OCI-LY1 (cell line): Measurements from ENCODE around the gene SHISA3.

Experiments used
- H2AFZ ChIP-seq: fragments of 200-600 bp; sonication (generic), shearing (Covaris generic); 2 replicates; pipeline ENCODE4 v1.6.0; 2014; ENCODE audit warnings: antibody characterized with exemption, mild to moderate bottlenecking, low read length
- H3F3A ChIP-seq: fragments of 200-600 bp; sonication (generic), shearing (Covaris generic); 2 replicates; pipeline ENCODE4 v1.6.0; 2014; ENCODE audit warnings: mild to moderate bottlenecking, antibody characterized with exemption, low read length, moderate library complexity; ENCODE audit not compliant: insufficient read depth
- H3K27ac ChIP-seq: fragments of 200-600 bp; sonication (generic); 2 replicates; pipeline ENCODE4 v1.5.1; 2014; ENCODE audit warnings: low read length, mixed run types, mild to moderate bottlenecking, low read depth; ENCODE audit not compliant: poor library complexity, severe bottlenecking
- H3K27me3 ChIP-seq: fragments of 200-600 bp; sonication (generic); 2 replicates; pipeline ENCODE4 v1.6.0; 2014; ENCODE audit warnings: antibody characterized with exemption, mild to moderate bottlenecking, low read length, moderate library complexity; ENCODE audit not compliant: insufficient read depth
- H3K36me3 ChIP-seq: fragments of 200-600 bp; sonication (generic); 2 replicates; pipeline ENCODE4 v1.6.1; 2014; ENCODE audit warnings: mild to moderate bottlenecking, antibody characterized with exemption, low read length, moderate library complexity, mixed read lengths; ENCODE audit not compliant: insufficient read depth
- H3K4me1 ChIP-seq: fragments of 200-600 bp; sonication (generic); 2 replicates; pipeline ENCODE4 v1.5.1; 2014; ENCODE audit warnings: mild to moderate bottlenecking, low read length, moderate library complexity; ENCODE audit not compliant: insufficient read depth, severe bottlenecking
- H3K4me2 ChIP-seq: fragments of 200-600 bp; sonication (generic), shearing (Covaris generic); 2 replicates; pipeline ENCODE4 v1.6.1; 2014; ENCODE audit warnings: low read length
- H3K4me3 ChIP-seq: fragments of 200-600 bp; sonication (generic); 2 replicates; pipeline ENCODE4 v1.5.1; 2014; ENCODE audit warnings: low read length, low read depth, mild to moderate bottlenecking, mixed read lengths; ENCODE audit not compliant: poor library complexity, severe bottlenecking
- H3K79me2 ChIP-seq: fragments of 200-600 bp; shearing (Covaris generic); 2 replicates; pipeline ENCODE4 v1.6.1; 2016; ENCODE audit warnings: mixed run types, low read length, mixed read lengths; ENCODE audit not compliant: insufficient read depth
- H3K9ac ChIP-seq: fragments of 200-600 bp; sonication (generic), shearing (Covaris generic); 2 replicates; pipeline ENCODE4 v1.6.1; 2014; ENCODE audit warnings: mild to moderate bottlenecking, low read length, mixed read lengths
- H3K9me2 ChIP-seq: fragments of 200-600 bp; sonication (generic), shearing (Covaris generic); 2 replicates; pipeline ENCODE4 v1.6.1; 2014; ENCODE audit warnings: low read depth, mild to moderate bottlenecking, low read length, mixed read lengths
- H3K9me3 ChIP-seq: fragments of 200-600 bp; shearing (Covaris generic); 2 replicates; pipeline ENCODE4 v1.6.1; 2014; ENCODE audit warnings: low read length, mixed read lengths
- H4K20me1 ChIP-seq: fragments of 200-600 bp; sonication (generic), shearing (Covaris generic); 2 replicates; pipeline ENCODE4 v1.6.0; 2016; ENCODE audit warnings: mild to moderate bottlenecking, low read length; ENCODE audit not compliant: insufficient read depth
- EZH2 ChIP-seq: fragments of 200-600 bp; sonication (generic), shearing (Covaris generic); IDR thresholded peaks from 2 replicates; pipeline ENCODE4 v1.8.0; 2017; ENCODE audit warnings: borderline replicate concordance, mixed run types, mild to moderate bottlenecking, antibody characterized with exemption, low read length, moderate library complexity, mixed read lengths
- TF ChIP-seq, protein P1 (sequence below): fragments of 200-600 bp; sonication (generic), shearing (Covaris generic); IDR thresholded peaks from 2 replicates; pipeline ENCODE4 v1.5.1; 2017; ENCODE audit warnings: mild to moderate bottlenecking, antibody characterized with exemption, low read length, moderate library complexity, mixed read lengths

SHISA3 gene

DNA sequence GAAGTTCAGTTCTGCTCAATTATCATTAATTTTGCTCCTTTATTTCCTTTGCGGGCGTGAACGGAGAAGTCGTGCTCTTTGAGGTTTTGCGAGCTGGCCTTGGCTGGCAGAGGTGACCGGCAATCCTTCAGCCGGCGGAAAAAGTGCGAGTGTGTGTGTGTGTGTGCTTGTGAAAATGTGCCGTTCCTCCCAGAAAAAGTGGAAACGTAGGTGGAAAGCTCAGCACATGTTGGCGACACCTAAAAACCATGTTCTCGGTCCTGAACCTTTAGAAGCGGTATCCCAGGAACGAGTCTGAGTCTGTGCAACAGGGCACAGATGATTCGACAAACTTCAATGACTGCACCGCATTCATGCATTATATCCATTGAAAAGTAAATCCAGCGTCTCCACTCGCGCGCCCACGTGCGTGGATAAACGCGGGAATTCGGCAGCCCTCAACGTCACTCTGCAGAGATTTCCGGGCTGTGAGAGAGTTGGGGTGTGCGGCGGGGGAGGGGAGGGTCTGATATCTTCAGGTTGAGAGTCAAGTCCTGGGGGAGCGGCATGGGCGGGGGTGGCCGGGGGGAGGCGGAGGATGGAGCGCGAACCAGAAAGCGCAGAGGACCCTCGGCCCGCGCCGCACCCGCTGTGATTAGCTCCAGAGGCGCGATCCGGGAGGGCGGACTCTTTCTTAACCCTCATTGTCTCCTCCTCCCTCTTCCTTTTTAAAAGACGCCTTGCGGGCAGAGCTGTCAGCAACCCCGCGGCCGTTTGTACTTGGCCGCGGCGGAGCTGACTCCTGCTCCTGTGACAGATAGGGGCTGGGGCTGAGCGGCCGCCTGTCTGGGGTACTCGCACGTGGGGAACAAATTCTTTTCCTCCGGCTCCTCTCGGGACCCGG is at the start of gene SHISA3:
Gene SHISA3, plus strand, starts transcription at position 737 of the 883 bp plus-strand sequence. CDS start 569 bp downstream, outside the sequence.
- no peaks in the 10 kb centered on the region for H3F3A ChIP-seq
- no peak within 1 kb of the TSS for H3K27ac ChIP-seq
- H3K9me3 ChIP-seq = no peaks in the 10 kb centered on the region
- H3K4me3 ChIP-seq = peak within 1 kb of the TSS; percentile 54
- H3K9ac ChIP-seq = peak within 1 kb of the TSS; percentile 35; the same call in 1 of the 2 replicates
- TF ChIP-seq, protein P1, sequence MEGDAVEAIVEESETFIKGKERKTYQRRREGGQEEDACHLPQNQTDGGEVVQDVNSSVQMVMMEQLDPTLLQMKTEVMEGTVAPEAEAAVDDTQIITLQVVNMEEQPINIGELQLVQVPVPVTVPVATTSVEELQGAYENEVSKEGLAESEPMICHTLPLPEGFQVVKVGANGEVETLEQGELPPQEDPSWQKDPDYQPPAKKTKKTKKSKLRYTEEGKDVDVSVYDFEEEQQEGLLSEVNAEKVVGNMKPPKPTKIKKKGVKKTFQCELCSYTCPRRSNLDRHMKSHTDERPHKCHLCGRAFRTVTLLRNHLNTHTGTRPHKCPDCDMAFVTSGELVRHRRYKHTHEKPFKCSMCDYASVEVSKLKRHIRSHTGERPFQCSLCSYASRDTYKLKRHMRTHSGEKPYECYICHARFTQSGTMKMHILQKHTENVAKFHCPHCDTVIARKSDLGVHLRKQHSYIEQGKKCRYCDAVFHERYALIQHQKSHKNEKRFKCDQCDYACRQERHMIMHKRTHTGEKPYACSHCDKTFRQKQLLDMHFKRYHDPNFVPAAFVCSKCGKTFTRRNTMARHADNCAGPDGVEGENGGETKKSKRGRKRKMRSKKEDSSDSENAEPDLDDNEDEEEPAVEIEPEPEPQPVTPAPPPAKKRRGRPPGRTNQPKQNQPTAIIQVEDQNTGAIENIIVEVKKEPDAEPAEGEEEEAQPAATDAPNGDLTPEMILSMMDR = no peak
- no peak for TF ChIP-seq EZH2
- no peaks in the 10 kb centered on the region for H3K36me3 ChIP-seq
- H4K20me1 ChIP-seq = no peaks in the 10 kb centered on the region
- H3K9me2 ChIP-seq = no peaks in the 10 kb centered on the region
- no peaks in the 10 kb centered on the region for H3K79me2 ChIP-seq
- H3K4me1 ChIP-seq = peaks cover 26% of the 10 kb centered on the region
- H3K4me2 ChIP-seq = peak within 1 kb of the TSS; percentile 82
- H3K27me3 ChIP-seq = peaks cover 9% of the 10 kb centered on the region; the same call in 1 of the 2 replicates
- no peak within 1 kb of the TSS for H2AFZ ChIP-seq

DNA sequence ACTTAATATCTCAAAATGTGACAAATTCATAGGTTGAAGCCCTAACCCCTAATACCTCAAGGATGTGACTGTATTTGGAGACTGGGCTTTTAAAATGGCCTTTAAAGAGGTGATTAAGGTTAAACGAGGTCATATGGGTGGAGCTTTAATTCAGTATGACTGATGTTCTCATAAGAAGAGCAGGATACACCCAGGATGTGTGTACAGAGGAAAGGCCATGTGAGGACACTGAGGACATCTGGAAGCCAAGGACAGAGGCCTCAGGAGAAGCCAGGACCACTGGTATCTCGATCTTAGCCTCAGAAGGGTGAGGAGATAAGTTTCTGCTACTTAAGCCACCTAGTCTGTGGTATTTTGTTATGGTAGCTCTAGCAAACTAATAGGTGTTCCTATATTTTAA is 49.0 kb upstream of the SHISA3 start:
- Histone ChIP-seq H3K9ac (no peak overlapping the region), H2AFZ (no peak overlapping the region), H4K20me1 (no peaks in the 10 kb centered on the region), H3K9me2 (no peaks in the 10 kb centered on the region), H3K9me3 (no peaks in the 10 kb centered on the region), H3F3A (no peaks in the 10 kb centered on the region), H3K27ac (no peak overlapping the region), H3K36me3 (no peaks in the 10 kb centered on the region), H3K4me1 (no peaks in the 10 kb centered on the region), H3K79me2 (no peaks in the 10 kb centered on the region), H3K27me3 (no peaks in the 10 kb centered on the region), H3K4me2 (no peak overlapping the region), H3K4me3 (no peak overlapping the region)
- TF ChIP-seq EZH2 = no peak

DNA sequence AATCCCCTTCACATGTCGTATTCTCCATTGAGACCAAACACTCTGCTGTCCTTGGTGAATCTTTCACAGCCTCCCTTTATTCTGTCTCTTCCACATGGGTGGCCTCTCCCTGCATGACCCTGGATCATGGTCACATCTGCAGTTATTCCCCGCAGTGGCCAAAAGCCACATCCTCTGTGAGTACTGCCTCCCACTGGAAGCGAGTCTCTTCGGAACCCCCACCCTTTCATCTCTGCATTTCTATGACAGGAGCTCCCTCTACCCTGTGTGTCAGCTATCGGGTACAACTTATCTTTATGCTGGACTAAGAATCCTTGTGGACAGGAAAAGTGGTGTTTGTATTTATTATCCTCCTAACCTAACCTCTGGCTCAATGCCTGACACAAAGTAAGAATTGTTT is 48.6 kb upstream of the SHISA3 start:
- Histone ChIP-seq H3K27me3 (no peaks in the 10 kb centered on the region), H3K36me3 (no peaks in the 10 kb centered on the region), H3F3A (no peaks in the 10 kb centered on the region), H3K4me2 (no peak overlapping the region), H3K79me2 (no peaks in the 10 kb centered on the region), H3K9me3 (no peaks in the 10 kb centered on the region), H3K9ac (no peak overlapping the region), H3K9me2 (no peaks in the 10 kb centered on the region), H2AFZ (no peak overlapping the region), H3K4me3 (no peak overlapping the region), H4K20me1 (no peaks in the 10 kb centered on the region), H3K27ac (no peak overlapping the region), H3K4me1 (no peaks in the 10 kb centered on the region)
- TF ChIP-seq, protein P1 = no peak
- no peak for TF ChIP-seq EZH2
